ENCODE measurements around the gene TMF1.

TMF1 gene

DNA sequence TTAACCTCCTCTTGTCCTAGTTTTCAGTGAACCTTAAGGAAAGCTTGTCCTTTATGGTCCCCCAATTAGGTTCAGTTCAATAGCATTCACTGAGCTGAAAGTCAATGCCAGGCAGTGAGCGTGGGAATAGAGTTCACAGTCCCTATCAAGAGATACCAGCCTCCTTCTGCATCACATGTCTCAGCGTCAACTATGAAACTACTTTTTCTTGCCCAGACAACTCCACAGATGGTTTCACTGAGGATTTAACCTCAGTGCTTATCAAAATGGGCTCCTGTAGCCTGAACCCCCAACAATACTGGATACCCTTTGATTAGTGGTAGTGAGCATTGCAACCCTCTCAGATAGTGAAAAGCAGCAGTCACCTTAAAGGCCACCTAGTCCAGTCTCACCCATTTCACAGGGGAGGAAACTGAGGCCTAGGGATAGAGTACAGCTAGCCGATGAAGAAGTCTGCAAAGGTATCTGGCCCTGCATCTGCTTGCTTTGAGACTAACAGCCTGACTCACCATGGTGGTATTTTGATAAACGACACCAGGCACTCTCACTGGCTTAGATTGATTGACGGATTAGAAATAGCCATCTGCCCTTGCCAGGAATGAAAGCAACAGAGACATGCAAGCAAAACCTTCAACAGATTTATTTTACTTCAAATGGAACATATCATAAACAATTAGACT is 29.6 kb upstream of the TMF1 start:
- no peak for DNase-seq (ENCODE audit: low spot score)

DNA sequence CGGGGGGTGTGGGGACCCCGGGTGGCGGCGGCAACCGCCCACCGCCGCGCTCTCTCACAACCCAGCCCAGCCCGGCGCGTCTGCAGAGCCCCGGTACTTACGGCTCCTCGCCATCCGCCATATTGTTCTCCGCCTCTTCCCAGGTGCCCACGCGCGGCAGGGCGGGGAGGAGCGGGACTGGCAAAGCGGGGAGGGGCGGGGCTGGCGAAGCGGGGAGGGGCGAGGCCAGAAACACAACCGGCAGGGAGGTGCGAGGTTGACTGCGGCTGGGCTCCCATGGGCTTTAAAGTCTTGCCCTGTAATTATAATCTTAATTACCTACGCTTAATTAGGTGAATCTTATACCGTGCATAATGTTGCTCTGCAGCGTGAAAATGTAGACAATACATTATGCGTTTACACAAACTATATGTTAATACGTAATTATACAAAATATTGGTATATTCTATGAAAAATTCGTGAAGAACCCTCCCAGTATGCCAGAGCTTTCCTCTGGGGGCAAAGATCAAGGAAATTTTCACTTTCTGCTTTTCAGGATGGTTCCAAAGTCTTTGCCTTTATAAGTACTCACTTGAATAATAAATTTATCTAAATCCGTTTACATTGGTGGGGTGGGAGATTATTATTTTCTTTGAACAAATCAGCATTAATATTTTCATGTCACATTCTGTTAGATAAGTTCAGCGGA is 28.2 kb upstream of the TMF1 start, which contains the start of gene UBA3:
TSS of gene UBA3 (minus strand) at position 133 of the 688 bp plus-strand sequence. CDS start at position 121, 12 bp downstream.
- DNase-seq (ENCODE audit: low spot score): peak; percentile 92

DNA sequence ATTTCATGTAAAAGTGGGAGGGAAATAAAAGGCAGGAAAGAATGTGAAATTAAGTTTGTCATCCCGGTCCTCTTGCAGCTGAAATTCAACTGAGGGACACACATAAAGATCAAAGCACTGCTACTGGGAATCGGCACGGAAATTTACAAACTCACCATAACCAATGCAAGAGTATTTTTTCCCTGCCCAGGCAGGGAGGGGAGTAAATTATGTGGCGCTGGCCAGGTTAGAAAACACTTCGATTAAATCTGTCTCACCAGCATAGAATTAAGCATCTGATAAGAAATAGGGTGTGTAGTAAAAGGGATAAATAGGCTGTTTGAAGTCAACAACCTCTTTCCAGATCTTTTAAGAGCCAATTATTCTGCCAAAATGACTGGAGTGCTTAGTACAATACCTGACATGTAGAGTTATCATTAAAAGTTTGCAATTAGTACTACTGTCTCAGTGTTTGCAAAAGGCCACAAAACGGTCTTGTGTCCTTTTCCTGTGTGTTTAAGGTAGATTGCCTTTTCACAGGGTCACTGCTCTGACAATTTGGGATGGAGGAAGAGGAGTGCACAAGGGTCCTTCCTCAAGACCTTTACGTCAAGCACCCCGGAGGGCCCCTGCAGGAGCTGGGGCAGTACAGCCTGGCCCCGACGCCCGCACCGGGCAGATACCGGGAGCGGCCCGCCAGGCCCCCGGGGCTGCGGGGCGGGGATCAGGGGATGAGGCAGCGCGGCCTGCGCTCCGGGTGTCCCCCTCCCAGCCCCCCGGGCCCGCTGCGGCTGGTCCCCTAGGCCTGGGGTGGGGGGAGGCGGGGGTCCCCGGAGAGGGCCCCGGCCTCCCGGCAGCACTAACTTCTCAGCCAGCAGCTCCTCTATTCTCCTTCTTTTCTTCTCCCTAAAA is 27.4 kb upstream of the TMF1 start:
- DNase-seq (ENCODE audit: low spot score): peak; percentile 35

DNA sequence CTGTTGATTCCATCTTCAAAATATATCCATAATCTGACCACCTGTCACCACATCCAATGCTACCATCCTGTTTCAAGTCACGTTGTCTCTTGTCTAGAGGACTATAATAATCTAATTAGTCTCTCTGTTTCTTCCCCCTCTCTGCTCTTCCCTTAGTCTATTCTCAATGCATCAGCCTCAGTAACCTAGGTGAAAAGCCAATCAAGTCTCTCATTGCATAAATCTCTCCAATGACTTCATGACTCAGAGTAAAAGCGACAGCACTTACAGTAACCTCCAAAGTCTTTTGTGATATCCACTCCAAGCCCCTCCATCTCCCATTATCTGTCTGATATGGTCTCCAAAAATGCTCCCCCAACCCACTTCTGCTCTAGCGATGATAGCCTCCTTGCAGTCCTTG is 20.8 kb upstream of the TMF1 start:
- DNase-seq (ENCODE audit: low spot score): no peak

DNA sequence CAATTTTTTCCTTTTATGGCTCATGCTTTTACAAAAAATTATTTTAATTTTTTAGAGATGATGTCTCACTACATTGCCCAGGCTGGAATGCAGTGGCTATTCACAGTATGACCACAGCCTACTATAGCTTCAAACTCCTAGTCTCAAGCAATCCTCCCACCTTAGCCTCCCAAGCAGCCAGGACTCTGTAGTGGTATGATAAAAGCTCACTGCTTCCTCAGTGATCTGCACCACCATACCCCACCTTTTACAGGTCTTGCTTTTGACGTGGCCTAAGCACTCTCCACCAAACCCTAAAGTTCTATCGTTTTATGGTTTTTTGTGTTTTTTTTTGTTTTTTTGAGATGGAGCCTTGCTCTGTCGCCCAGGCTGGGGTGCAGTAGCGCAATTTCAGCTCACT is 14.0 kb upstream of the TMF1 start:
- DNase-seq (ENCODE audit: low spot score): no peak

DNA sequence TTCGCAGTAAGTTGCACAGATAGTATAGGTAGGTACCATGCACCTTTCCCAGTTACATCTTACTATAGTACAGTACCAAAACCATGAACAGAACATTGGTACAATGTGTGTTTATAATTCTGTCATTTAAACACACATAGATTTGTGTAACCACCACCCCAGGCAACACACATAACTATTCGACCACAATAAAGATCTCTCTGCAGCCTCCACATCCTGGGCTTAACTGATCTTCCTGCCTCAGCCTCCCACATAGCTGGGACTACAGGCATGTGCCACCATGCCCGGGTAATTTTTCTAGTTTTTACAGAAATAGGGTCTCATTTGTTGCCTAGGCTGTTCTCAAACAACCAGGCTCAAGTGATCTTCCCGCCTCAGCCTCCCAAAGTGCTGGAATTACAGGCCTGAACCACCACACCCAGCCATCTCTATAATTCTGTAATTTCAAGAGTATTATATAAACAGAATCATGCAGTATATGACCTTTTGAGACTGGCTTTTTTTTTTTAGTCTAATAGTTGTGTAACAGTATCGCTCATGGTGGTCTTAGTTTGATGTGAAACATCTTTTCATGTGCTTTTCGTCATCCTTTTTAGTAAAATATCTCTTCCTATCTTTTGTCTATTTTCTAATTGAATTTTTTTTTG is 13.3 kb upstream of the TMF1 start:
- no peak for DNase-seq (ENCODE audit: low spot score)

DNA sequence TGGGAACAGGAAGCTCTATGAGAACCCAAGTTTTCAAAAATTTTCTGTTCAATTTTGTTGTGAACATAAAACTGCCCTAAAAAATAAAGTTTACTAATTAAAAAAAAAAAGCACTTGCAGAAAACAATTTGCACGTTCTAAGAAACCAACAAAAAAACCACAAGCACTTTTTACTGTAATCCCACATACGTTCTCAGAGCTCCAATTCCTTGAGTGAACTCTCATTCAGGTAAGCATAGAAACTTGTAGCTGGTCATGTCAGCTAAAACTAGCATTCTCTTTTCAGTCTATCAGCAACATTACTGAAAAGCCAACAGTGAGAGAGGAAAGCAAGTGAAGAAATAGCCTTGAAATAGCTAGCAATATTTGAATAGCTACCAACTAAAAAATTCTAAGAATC is 11.5 kb upstream of the TMF1 start:
- no peak for DNase-seq (ENCODE audit: low spot score)

DNA sequence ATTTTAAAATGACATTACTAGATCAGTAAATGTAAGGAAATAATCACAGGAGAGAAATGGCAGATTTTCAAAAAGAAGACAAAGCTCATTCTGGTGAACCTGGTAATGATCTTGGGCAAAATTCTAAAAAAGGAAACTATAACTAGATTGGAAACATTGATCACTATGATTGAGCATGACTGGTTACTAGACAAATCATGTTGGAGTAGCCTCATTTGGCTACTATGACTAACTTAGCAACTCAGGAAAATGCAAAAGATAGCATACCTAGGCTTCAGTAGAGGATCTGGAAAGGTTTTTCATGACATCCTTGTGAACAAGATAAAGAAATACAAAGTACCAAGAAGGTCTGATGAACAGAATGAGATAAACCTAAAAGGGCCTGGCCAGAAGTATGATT is 7.6 kb upstream of the TMF1 start:
- DNase-seq (ENCODE audit: low spot score): no peak

DNA sequence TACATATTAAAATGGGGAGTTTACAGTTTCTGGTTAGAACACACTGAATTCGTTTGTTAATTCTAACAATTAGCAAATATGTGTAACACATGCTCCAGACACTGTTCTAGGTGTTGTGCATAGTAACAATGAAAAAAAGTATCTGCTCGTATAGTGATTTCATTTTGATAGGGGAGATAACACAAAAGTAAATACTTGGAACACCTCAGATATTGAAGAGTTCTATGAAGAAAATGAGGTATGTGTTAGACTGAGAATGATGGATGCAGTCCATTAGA is 6.8 kb upstream of the TMF1 start:
- DNase-seq (ENCODE audit: low spot score): no peak

DNA sequence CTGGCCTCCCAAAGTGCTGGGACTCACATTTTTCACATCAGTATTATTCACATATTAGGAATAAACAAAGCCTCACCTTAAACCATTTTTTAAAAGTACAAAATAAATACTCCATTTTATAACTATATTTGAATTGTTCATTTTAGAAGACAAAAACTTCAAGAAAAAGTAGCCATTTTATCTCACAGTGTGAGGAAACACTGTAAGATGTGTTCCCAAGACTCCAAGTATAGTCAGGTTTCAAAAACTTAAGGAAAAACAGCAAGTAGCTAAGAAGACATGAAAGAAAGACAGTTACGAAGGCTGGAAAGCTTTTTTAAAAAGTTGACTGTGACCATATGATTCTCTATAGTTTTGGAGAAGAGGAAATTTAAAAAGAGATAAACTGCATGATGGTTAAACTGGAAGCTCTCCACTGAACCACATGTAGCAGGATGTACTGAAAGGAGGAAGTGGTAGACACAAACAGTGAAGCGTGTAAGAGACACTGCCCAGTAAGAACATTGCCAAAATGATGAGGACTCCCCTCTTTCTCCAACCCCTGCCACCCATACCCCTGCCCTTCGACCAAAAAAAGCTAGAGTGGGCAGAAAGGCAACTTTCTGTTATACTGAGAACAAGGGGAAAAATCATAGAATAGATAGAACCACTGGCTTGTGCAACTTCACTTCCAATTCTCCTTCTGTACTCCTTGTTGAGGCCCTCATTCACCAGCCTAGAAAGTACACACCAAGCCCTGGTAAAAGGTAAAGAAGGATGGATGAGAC is 6.2 kb upstream of the TMF1 start:
- no peak for DNase-seq (ENCODE audit: low spot score)

DNA sequence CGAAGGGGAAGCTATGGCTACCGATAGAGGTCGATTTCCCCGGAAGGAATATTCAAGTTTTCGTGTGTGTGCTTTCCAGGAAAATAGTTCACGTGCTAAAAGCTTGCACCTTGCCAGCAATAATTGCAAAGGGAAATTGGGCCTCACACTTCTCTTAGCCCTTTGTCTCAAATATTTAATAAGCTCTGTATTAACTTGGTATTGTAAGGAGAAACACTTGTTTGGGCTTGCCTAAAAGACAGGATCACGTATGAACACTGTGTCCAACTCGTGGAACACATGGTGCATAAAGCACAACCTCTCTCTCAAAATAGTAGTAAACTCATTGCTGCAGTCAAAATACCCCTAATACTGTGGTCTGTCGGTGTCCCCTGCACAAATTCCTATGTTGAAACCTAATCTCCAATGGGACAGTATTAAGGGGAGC is 352 bp upstream of the TMF1 start:
- DNase-seq (ENCODE audit: low spot score): no peak

DNA sequence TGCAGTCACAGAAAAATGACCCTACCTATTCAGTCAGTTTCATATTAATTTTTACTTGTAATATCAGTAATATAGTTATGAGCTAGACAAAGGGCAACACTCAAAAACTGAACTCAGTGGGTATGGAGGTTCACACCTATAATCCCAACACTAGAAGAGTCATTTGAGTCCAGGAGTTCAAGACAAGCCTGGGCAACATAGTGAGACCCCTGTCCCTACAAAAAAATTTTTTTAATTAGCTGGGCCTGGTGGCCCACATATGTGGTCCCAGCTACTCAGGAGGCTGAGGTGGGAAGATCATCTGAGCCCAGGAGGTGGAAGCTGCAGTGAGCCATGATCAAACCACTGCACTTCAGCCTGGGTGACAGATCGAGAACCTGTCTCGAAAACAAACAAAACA is 3.1 kb downstream of the TMF1 start:
- no peak for DNase-seq (ENCODE audit: low spot score)

DNA sequence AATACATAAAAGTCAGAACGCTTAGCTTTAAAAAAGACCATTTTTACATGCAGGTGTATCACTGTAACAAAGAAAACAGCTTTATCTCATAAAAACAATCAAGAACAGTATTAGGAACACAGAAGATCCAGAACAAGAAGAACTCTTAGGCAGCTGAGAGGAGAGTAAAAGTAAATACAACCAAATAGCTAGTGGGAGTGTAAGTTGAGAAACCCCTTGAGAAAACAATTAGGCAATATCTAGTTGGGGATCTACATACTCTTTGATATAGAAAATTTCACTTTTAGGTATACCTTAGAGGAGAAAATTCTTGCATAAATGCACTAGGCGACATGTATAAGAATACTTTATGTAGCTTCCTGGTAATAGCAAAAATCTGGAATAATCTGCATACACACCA is 7.5 kb downstream of the TMF1 start:
- DNase-seq (ENCODE audit: low spot score): no peak

DNA sequence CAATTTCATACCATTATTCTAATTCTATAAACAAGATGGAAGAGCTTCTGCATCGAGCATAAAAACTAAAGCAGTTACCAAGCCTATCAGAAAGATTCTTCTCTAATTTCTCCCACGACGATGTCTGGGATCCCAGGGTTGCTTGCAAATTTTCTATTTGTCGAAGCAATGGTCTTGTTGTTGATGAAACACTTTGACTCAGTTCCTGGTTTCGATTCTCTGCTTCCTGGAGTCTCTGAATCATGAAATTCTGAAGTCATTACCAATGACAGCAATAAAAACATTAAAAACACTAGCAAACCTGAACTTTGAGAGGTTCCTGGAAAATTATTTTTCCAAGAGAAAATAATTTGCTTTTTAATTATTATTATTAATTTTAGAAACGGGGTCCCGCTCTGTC is 18.7 kb downstream of the TMF1 start:
- no peak for DNase-seq (ENCODE audit: low spot score)

DNA sequence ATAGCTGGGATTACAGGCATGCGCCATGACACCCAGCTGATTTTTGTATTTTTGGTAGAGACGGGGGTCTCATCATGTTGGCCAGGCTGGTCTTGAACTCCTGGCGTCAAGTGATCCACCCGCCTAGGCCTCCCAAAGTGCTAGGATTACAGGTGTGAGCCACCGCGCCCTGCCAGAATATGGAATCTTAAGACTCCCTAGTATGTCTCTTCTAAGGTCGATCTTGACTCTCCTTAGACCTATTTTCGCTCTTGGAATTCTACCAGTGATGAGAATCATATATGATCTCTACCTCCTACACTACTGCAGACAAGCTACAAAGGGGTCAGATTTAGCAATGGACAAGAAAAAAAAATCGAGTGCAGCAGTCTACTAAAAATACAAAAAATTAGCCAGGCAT is 19.4 kb downstream of the TMF1 start:
- no peak for DNase-seq (ENCODE audit: low spot score)

DNA sequence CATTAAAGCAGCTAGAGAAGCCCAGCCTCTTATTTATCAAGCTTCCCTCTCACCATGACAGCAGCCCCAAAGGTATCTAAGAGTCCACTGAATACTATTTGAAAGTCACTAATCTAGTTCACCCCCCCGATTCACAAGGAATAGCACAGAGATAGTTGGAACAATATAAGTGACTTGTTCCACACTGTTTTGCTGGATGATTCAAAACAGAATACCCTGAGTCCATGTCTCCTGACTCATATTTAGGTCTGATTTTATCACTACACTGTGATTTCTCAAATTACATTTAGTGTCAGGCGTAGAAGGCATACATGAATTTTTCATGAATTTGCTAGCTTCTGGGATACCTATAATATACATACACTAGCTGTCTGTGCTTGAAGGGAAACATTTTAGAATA is 20.0 kb downstream of the TMF1 start:
- DNase-seq (ENCODE audit: low spot score): no peak

DNA sequence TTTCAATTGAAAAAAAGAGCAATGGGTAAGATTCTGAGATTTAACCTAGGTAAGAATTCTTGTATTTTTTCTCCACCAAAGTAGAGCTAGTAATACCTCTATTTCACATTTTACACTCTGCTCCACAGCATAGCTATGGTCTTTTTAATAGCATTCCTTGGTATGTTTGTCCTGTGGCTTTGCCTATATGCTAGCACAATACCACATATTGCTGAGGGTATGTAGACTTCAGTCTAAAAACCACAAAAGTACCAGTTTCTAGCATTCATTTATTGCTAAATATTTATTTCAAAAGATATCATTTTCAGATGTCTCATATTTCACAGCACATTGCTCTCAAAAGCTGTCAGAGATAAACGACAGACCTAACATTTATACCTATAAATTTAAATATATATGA is 20.5 kb downstream of the TMF1 start:
- DNase-seq (ENCODE audit: low spot score): no peak

DNA sequence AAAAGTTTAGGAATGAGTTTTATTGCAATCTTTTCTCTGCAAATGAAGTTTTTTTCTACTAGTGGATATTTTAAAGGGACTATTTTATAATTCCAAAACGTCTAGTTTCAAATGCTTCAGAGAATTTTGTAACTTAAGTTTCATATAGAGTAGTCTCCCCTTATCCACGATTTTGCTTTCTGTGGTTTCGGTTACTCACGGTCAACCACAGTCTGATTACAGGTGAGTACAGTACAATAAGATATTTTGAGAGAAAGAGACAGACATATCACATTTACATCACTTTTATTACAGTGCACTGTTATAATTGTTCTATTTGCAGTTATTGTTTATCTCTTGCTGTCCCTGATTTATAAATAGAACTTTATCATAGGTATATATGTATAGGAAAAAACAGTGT is 31.3 kb downstream of the TMF1 start:
- no peak for DNase-seq (ENCODE audit: low spot score)

DNA sequence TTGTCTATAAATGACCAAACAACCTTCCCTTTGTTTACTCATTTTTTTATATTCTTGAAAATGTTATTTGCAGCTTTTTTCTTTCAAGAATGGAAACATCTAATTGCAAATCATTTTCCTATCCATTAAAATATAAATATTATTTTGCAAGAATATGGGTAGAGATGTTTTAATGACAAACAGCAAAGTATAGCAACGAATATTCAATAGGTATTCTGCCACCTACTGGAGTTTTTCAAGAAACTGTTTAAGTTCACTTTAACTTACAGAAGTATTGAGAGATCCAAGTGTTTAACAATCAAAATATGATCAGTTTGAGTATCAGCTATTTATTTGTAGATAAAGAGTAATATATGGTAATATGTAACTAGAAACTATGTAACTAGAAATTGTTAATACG is 31.7 kb downstream of the TMF1 start:
- DNase-seq (ENCODE audit: low spot score): no peak

DNA sequence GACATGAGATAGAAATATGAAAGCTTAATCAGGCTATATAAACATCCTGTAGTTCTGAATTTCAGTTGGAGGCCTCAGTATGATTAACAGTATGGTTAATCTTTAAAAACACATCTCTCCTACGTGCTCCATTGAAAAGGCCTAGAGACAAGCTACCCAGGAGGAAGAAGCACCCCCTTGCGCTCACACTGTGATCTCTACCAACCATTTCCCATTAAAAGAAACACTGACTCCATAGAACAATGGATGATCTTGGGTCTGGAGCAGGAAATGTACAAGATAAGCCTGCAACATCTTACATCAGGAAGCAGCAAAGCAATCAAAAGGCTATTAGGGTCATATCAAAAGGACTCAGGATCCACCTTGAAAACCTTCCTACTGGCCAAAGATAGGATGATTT is 35.2 kb downstream of the TMF1 start:
- no peak for DNase-seq (ENCODE audit: low spot score)

DNA sequence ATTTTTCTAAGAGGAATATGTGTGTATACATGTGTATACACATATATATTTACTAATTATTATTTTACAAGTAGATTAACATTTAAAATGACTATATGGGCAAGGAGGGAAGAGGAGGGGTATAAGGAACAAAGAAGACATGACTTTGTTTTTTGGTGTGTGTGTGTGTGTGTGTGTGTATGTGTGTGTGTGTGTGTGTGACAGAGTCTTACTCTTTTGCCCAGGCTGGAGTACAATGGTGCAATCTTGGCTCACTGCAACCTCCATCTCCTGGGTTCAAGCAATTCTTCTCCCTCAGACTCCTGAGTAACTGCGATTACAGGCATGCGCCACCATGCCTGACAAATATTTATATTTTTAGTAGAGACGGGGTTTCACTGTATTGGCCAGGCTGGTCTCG is 36.0 kb downstream of the TMF1 start:
- DNase-seq (ENCODE audit: low spot score): no peak

DNA sequence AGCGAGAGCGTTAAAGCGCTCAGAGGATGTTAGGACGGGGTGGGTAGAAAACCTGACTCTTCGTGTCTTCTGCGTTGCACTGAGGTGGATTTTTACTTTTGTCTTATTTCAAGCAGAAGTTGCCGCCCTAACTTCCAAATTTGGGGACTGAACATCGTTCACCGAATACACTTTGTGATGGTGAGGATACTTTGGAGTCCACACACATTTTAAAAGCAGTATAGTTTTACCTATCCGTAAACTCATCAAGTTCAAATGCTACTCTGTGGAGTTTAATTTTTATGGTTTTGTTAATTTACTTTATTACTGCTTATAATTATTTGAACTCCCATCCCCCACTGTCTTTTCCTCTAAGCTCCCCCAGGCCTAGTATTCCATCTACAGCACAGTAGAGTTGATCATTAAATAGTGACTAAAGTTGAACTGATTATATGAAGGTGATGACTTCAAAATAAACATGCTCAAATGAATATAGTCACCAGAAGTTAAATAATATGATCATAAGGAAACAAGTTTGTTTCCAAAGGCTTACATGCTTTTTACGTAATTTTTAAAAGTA is 38.0 kb downstream of the TMF1 start:
- no peak for DNase-seq (ENCODE audit: low spot score)
